Brain microvascular endothelial cell (primary cell): Measurements from ENCODE around the gene PCDHGA1.
"Not testable (repeated sequence)": the region's sequence is repeated elsewhere in the genome, so short reads cannot be mapped to it uniquely, and the experiment has no call there.

Source experiments
- DNase-seq: peaks from one replicate; pipeline ENCODE4 v3.0.0-alpha.2; 2020
- H3K27ac ChIP-seq: fragments of 250-450 bp; sonication (Bioruptor Pico); 2 replicates; pipeline ENCODE4 v1.5.1; 2020; ENCODE audit warnings: mild to moderate bottlenecking, moderate library complexity
- H3K27me3 ChIP-seq: fragments of 250-450 bp; sonication (Bioruptor Pico); replicated peaks from 2 replicates; pipeline ENCODE4 v1.5.1; 2020; ENCODE audit warnings: mild to moderate bottlenecking
- H3K36me3 ChIP-seq: fragments of 250-450 bp; sonication (Bioruptor Pico); replicated peaks from 2 replicates; pipeline ENCODE4 v1.5.1; 2020; ENCODE audit warnings: mild to moderate bottlenecking
- H3K4me3 ChIP-seq: 2 replicates; pipeline ENCODE4 v1.5.1; 2011; ENCODE audit warnings: low read depth, mild to moderate bottlenecking, control low read depth, low read length, moderate library complexity
- in situ Hi-C: cut with HindIII; loops from 2 replicates; pipeline ENCODE4 v1.10.0; 2017; ENCODE audit warnings: low sequenced_read_pairs, low pct_ligation_motif_present
- TF ChIP-seq, protein P1 (sequence below): IDR thresholded peaks from 2 replicates; pipeline ENCODE4 v1.5.1; 2011; ENCODE audit warnings: low read depth, mild to moderate bottlenecking, moderate library complexity, low read length, control low read depth, inconsistent platforms; ENCODE audit errors: missing control alignments

Gene PCDHGA1

DNA sequence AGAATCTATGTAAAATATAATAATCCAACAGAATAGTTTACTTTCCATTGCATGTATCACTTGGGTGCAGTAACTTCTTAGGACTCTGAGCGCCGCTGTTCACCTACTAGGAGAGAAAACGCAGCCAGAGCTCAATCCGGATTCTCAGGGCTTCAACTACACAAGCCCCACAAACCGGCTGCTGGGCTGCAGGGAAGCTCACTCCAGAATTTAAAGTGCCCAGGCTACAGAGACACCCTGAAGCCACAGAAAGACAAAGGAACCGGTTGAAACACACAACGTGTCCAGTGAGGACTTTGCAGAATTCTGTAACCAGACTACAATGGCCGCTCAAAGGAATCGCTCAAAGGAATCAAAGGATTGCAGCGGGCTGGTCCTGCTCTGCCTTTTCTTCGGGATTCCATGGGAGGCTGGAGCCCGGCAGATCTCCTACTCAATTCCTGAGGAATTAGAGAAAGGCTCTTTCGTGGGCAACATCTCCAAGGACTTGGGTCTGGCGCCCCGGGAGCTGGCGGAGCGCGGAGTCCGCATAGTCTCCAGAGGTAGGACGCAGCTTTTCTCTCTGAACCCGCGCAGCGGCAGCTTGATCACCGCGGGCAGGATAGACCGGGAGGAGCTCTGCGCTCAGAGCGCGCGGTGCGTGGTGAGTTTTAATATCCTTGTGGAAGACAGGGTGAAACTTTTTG lies 82.7 kb downstream of the PCDHGA1 start, which contains the start of gene PCDHGA10:
TSS of gene PCDHGA10 (plus strand) at position 134 of the 686 bp plus-strand sequence. CDS start at position 323, 189 bp downstream.
- in situ Hi-C loops = loop anchor here (25.0 kb wide), 1 partner anchor 99 kb away; no protein-coding TSS in a partner anchor
- Histone ChIP-seq H3K27me3 (no peaks in the 10 kb centered on the region), H3K36me3 (no peaks in the 10 kb centered on the region), H3K27ac (no peak within 1 kb of the TSS), H3K4me3 (peak within 1 kb of the TSS; percentile 55)
- peak; percentile 66 for DNase-seq
- TF ChIP-seq, protein P1, sequence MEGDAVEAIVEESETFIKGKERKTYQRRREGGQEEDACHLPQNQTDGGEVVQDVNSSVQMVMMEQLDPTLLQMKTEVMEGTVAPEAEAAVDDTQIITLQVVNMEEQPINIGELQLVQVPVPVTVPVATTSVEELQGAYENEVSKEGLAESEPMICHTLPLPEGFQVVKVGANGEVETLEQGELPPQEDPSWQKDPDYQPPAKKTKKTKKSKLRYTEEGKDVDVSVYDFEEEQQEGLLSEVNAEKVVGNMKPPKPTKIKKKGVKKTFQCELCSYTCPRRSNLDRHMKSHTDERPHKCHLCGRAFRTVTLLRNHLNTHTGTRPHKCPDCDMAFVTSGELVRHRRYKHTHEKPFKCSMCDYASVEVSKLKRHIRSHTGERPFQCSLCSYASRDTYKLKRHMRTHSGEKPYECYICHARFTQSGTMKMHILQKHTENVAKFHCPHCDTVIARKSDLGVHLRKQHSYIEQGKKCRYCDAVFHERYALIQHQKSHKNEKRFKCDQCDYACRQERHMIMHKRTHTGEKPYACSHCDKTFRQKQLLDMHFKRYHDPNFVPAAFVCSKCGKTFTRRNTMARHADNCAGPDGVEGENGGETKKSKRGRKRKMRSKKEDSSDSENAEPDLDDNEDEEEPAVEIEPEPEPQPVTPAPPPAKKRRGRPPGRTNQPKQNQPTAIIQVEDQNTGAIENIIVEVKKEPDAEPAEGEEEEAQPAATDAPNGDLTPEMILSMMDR = peak; percentile 79

DNA sequence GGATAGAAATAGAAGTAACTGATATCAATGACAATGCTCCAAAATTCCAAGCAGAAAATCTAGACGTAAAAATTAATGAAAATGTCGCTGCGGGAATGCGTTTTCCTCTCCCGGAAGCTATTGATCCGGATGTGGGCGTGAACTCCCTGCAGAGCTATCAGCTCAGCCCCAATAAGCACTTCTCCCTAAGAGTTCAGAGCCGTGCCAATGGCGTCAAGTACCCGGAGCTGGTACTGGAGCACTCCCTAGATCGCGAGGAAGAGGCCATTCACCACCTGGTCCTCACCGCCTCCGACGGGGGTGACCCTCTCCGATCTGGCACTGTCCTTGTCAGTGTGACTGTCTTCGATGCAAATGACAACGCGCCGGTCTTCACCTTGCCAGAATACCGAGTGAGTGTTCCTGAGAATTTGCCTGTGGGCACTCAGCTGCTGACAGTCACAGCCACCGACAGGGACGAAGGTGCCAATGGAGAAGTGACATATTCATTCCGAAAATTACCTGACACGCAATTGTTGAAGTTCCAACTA lies 83.3 kb downstream of the PCDHGA1 start:
- in situ Hi-C loops = loop anchor here (25.0 kb wide), 1 partner anchor 99 kb away; no protein-coding TSS in a partner anchor
- DNase-seq = no peak
- Histone ChIP-seq H3K27me3 (no peaks in the 10 kb centered on the region), H3K36me3 (no peaks in the 10 kb centered on the region), H3K27ac (no peak overlapping the region), H3K4me3 (peak overlapping the region; percentile 55)
- TF ChIP-seq, protein P1 = no peak

DNA sequence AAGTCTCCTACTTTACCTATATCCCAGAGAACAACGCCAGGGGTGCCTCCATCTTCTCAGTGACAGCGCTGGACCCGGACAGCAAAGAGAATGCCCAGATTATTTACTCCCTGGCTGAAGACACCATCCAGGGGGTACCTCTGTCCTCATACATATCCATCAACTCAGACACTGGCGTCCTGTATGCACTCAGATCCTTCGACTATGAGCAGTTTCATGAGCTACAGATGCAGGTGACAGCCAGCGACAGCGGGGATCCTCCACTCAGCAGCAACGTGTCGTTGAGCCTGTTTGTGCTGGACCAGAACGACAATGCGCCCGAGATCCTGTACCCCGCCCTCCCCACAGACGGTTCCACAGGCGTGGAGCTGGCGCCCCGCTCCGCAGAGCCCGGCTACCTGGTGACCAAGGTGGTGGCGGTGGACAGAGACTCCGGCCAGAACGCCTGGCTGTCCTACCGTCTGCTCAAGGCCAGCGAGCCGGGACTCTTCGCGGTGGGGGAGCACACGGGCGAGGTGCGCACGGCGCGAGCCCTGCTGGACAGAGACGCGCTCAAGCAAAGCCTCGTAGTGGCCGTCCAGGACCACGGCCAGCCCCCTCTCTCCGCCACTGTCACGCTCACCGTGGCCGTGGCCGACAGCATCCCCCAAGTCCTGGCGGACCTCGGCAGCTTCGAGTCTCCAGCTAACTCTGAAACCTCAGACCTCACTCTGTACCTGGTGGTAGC lies 84.4 kb downstream of the PCDHGA1 start:
- in situ Hi-C loops = loop anchor here (25.0 kb wide), 1 partner anchor 98 kb away; no protein-coding TSS in a partner anchor
- H3K27me3 ChIP-seq = not testable (repeated sequence)

GRCh38 chr5:141415275-141415618 lies 84.9 kb downstream of the PCDHGA1 start:
- not testable (repeated sequence) for H3K4me3 ChIP-seq, H3K27ac ChIP-seq, H3K27me3 ChIP-seq, H3K36me3 ChIP-seq, DNase-seq
- in situ Hi-C loops = loop anchor here (25.0 kb wide), 1 partner anchor 97 kb away; no protein-coding TSS in a partner anchor

More for the DNA sequence above, 84.4 kb downstream of the PCDHGA1 start:
- not testable (repeated sequence) for DNase-seq, H3K4me3 ChIP-seq, H3K27ac ChIP-seq, H3K36me3 ChIP-seq

- DNase-seq = peak; percentile 74
- H3K4me3 ChIP-seq = peak within 1 kb of the TSS; percentile 54
- TF ChIP-seq, protein P1 = peak; percentile 84
- in situ Hi-C loops = loop anchor here (25.0 kb wide), 1 partner anchor 95 kb away; no protein-coding TSS in a partner anchor
- H3K27me3 ChIP-seq, H3K36me3 ChIP-seq: not testable (repeated sequence)
- H3K27ac ChIP-seq = peak within 1 kb of the TSS; percentile 48
Observed at GRCh38 chr5:141417494-141418172, 87.3 kb downstream of the PCDHGA1 start, which contains the start of gene PCDHGB7. TSS of gene PCDHGB7 (plus strand) at chr5:141417677. CDS start at chr5:141417860, 183 bp downstream.

GRCh38 chr5:141419074-141419880 lies 89.0 kb downstream of the PCDHGA1 start:
- TF ChIP-seq, protein P1 = no peak
- no peak overlapping the region for H3K4me3 ChIP-seq
- H3K36me3 ChIP-seq = no peaks in the 10 kb centered on the region
- in situ Hi-C loops = loop anchor here (25.0 kb wide), 1 partner anchor 93 kb away; no protein-coding TSS in a partner anchor
- no peak for DNase-seq
- no peak overlapping the region for H3K27ac ChIP-seq
- H3K27me3 ChIP-seq = no peaks in the 10 kb centered on the region
